Ovary (tissue), 9 donors: Measurements from ENCODE around the gene PLEKHA5. TPM values are rescaled to one million over a fixed set of nuclear protein-coding genes. Genes with fewer than 3 reads are reported as not detected.

ENCODE experiments used
- DNase-seq, 5 donors: peaks; one replicate each; pipeline ENCODE4 v3.0.0-alpha.2; 2019 to 2020
- H3K27ac ChIP-seq, 2 donors: fragments of 200-600 bp; one replicate each; pipeline versions ENCODE4 v1.5.1 to v1.8.0; 2019 to 2022
- H3K27me3 ChIP-seq: fragments of 200-600 bp; one replicate; pipeline ENCODE4 v1.8.0; 2022
- H3K36me3 ChIP-seq: fragments of 200-600 bp; sonication (generic); one replicate; pipeline ENCODE4 v1.5.1; 2019
- H3K4me1 ChIP-seq: one replicate; pipeline ENCODE4 v1.8.1; 2013; ENCODE audit warnings: mild to moderate bottlenecking, moderate library complexity; ENCODE audit not compliant: insufficient read depth
- H3K4me3 ChIP-seq: fragments of 200-600 bp; sonication (generic); one replicate; pipeline ENCODE4 v1.5.1; 2017
- H3K9me3 ChIP-seq, 2 donors: fragments of 200-600 bp in 1 of 2; sonication (generic) in 1 of 2; one replicate each; pipeline versions ENCODE4 v1.5.1 to v1.8.1; 2013 to 2019; ENCODE audit warnings: mild to moderate bottlenecking in 1 of 2, moderate library complexity in 1 of 2
- CTCF ChIP-seq, 3 donors: fragments of 450-650 bp in 2 of 3; fragments of 200-600 bp in 1 of 3; IDR thresholded peaks; one replicate each; pipeline versions ENCODE4 v1.5.1 to v1.8.0; 2016 to 2022; ENCODE audit warnings: antibody characterized with exemption in 3 of 3, mild to moderate bottlenecking in 1 of 3
- EP300 ChIP-seq: sonication (generic); formaldehyde crosslinking; IDR thresholded peaks from one replicate; pipeline ENCODE4 v1.6.1; 2017; ENCODE audit warnings: antibody characterized with exemption
- POLR2A ChIP-seq: fragments of 450-650 bp; IDR thresholded peaks from one replicate; pipeline ENCODE4 v1.6.1; 2017; ENCODE audit warnings: antibody characterized with exemption, mild to moderate bottlenecking, moderate library complexity
- WGBS, 3 donors: extraction: QIAGEN DNeasy Blood & Tissue Kit in 1 of 3; methylation state at CpG; one replicate each; pipeline versions ENCODE4 v1.1.5 to v1.1.7; 2013 to 2017; 5-methylcytosine and 5-hydroxymethylcytosine counted together
- intact Hi-C, 4 donors: fragments of 100-400 bp; cut with DNase I; formaldehyde crosslinking; loops; one replicate each; pipeline versions ENCODE4 v1.11.0 to v1.15.1; 2022 to 2023
- polyA plus RNA-seq, 2 donors: library from polyadenylated mRNA; stranded (reverse); fragments of 200-250 nt in 1 of 2; fragments of 350-450 nt in 1 of 2; fragmentation: Illumina TruSeq in 1 of 2; extraction: RNeasy Lipid Tissue Mini Kit (QIAGEN cat#74804) in 1 of 2; gene quantifications; one replicate each; pipeline ENCODE4 v1.2.3, GENCODE V29; 2013 to 2014
- total RNA-seq, 7 donors: library from RNA; depleted of rRNA in 2 of 7; stranded (reverse); fragments of >200 nt in 2 of 7; fragmentation: NEBNext Ultra II Directional in 3 of 7; extraction: Animal tissue kit (Norgen Biotek cat#: 25700) in 3 of 7; gene quantifications; one replicate each; pipeline versions ENCODE4 v1.1.0 to v1.2.4, GENCODE V29; 2016 to 2023
- donor health status: DM: no; HTN: no; CAD: no; lungs with moderate emphysema.
- donor health status: DM: no; HTN: no; CAD: no.
- donor health status: Bipolar disorder and iron deficiency.
- donor health status: DM: yes; HTN: yes; CAD: no.
- donor health status: DM: no; HTN: no; CAD: no.
- donor health status: DM: yes; HTN: yes; CAD: no.

PLEKHA5 gene
- total and polyA plus RNA-seq, 9 donors = 32.2 to 65.6 (median 45.7) TPM

- intact Hi-C loops = loop anchor here in 2 of 4 donors (10.0 kb wide), 2 partner anchors 925 to 935 kb away; no protein-coding TSS in a partner anchor
Observed at GRCh38 chr12:19179986-19180385, 50.5 kb downstream of the PLEKHA5 start.

GRCh38 chr12:19181666-19182426, 52.3 kb downstream of the PLEKHA5 start:
- Histone ChIP-seq H3K27me3 (no peaks in the 10 kb centered on the region), H3K36me3 (no peaks in the 10 kb centered on the region), H3K27ac (peak overlapping the region in 1 of 2 donors; percentile 21), H3K4me1 (no peaks in the 10 kb centered on the region), H3K4me3 (no peak overlapping the region), H3K9me3 (no peaks in the 10 kb centered on the region)
- 67 to 75% (median 71%) methylated on average over 8 of the region's 8 CpGs for WGBS, 3 donors
- TF ChIP-seq CTCF (IDR thresholded peaks at IDR 0.05) (no peak), EP300 (no peak), POLR2A (no peak)
- intact Hi-C loops = loop anchor here in 2 of 4 donors (10.0 kb wide), 2 partner anchors 927 to 937 kb away; no protein-coding TSS in a partner anchor
- DNase-seq = no peak

More at GRCh38 chr12:19179986-19180385, 50.5 kb downstream of the PLEKHA5 start:
- 93 to 96% (median 95%) methylated on average over 4 of the region's 4 CpGs for WGBS, 3 donors
- TF ChIP-seq CTCF (IDR thresholded peaks at IDR 0.05) (no peak), EP300 (no peak), POLR2A (no peak)
- Histone ChIP-seq H3K27me3 (no peaks in the 10 kb centered on the region), H3K36me3 (no peaks in the 10 kb centered on the region), H3K27ac (no peak overlapping the region), H3K9me3 (no peaks in the 10 kb centered on the region), H3K4me1 (no peaks in the 10 kb centered on the region), H3K4me3 (no peak overlapping the region)
- DNase-seq = no peak

- WGBS, 3 donors = 90 to 95% (median 92%) methylated on average over 5 of the region's 5 CpGs
- Histone ChIP-seq H3K4me1 (peaks cover 2% of the 10 kb centered on the region), H3K27me3 (no peaks in the 10 kb centered on the region), H3K9me3 (no peaks in the 10 kb centered on the region), H3K36me3 (no peaks in the 10 kb centered on the region), H3K27ac (no peak overlapping the region), H3K4me3 (no peak overlapping the region)
- intact Hi-C loops = loop anchor here in 2 of 4 donors (10.0 kb wide), 2 partner anchors 928 to 938 kb away; no protein-coding TSS in a partner anchor
- no peak for TF ChIP-seq CTCF (IDR thresholded peaks at IDR 0.05)
- TF ChIP-seq EP300 = no peak
- TF ChIP-seq POLR2A = no peak
- DNase-seq = no peak
Observed at GRCh38 chr12:19183121-19183838, 53.7 kb downstream of the PLEKHA5 start.

GRCh38 chr12:19185262-19185929, 55.9 kb downstream of the PLEKHA5 start:
- TF ChIP-seq POLR2A (no peak), EP300 (no peak), CTCF (IDR thresholded peaks at IDR 0.05) (no peak)
- no peaks in the 10 kb centered on the region for H3K27me3 ChIP-seq
- H3K9me3 ChIP-seq = no peaks in the 10 kb centered on the region
- intact Hi-C loops = loop anchor here in 2 of 4 donors (10.0 kb wide), 2 partner anchors 931 to 941 kb away; no protein-coding TSS in a partner anchor
- no peak overlapping the region for H3K27ac ChIP-seq
- no peak for DNase-seq
- H3K4me3 ChIP-seq = no peak overlapping the region
- H3K36me3 ChIP-seq = no peaks in the 10 kb centered on the region
- H3K4me1 ChIP-seq = peaks cover 5% of the 10 kb centered on the region
- 61 to 74% (median 64%) methylated on average over 3 of the region's 3 CpGs for WGBS, 3 donors
